Measurements from ENCODE around the gene LIX1.

GRCh38 chr5:97067296-97067850 lies 75.0 kb downstream of the LIX1 start:
- TF ChIP-seq POLR2A (IDR thresholded peaks at IDR 0.05) (no peak), POLR2AphosphoS5 (IDR thresholded peaks at IDR 0.05) (no peak)
- TF ChIP-seq, protein P1, sequence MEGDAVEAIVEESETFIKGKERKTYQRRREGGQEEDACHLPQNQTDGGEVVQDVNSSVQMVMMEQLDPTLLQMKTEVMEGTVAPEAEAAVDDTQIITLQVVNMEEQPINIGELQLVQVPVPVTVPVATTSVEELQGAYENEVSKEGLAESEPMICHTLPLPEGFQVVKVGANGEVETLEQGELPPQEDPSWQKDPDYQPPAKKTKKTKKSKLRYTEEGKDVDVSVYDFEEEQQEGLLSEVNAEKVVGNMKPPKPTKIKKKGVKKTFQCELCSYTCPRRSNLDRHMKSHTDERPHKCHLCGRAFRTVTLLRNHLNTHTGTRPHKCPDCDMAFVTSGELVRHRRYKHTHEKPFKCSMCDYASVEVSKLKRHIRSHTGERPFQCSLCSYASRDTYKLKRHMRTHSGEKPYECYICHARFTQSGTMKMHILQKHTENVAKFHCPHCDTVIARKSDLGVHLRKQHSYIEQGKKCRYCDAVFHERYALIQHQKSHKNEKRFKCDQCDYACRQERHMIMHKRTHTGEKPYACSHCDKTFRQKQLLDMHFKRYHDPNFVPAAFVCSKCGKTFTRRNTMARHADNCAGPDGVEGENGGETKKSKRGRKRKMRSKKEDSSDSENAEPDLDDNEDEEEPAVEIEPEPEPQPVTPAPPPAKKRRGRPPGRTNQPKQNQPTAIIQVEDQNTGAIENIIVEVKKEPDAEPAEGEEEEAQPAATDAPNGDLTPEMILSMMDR (IDR thresholded peaks at IDR 0.05) = no peak
